ENCODE data around the gene CACNA1D. TPM values are rescaled to one million over a fixed set of nuclear protein-coding genes. Genes with fewer than 3 reads are reported as not detected.

Gene CACNA1D
- total RNA-seq, 1 experiment from 2014 or later = 1.1 TPM

- H2AFZ ChIP-seq (ENCODE audit: low read depth, low read length, poor library complexity, severe bottlenecking) = peak overlapping the region; percentile 96
- H4K20me1 ChIP-seq (ENCODE audit: insufficient read depth) = no peaks in the 10 kb centered on the region
- H3K9me3 ChIP-seq (ENCODE audit: control insufficient read depth in 1 of 2, insufficient read depth in 1 of 2, low read depth in 1 of 2, low read length in 2 of 2) = no peaks in the 10 kb centered on the region
- no peaks in the 10 kb centered on the region for H3K36me3 ChIP-seq (ENCODE audit: control insufficient read depth in 1 of 2, insufficient read depth in 2 of 2, low read length in 2 of 2)
- intact Hi-C loops (cut with micrococcal nuclease) = loop anchor here (1.0 to 10.0 kb wide), 4 partner anchors 335 to 595 kb away; no protein-coding TSS in a partner anchor
- peak; percentile 98 for ATAC-seq
- no peak overlapping the region for H3K9ac ChIP-seq (ENCODE audit: low read length)
- TF ChIP-seq SIN3A (IDR thresholded peaks at IDR 0.05; ENCODE audit: low read depth) (no peak), MAX (IDR thresholded peaks at IDR 0.05) (peak; percentile 62), YY1 (IDR thresholded peaks at IDR 0.05; ENCODE audit: extremely low read depth, insufficient replicate concordance, low read depth, low read length) (peak; percentile 71), SRF (IDR thresholded peaks at IDR 0.05; ENCODE audit: low read depth) (peak; percentile 7; the same call in 1 of the 2 replicates), RAD21 (IDR thresholded peaks at IDR 0.05; ENCODE audit: low read depth) (peak; percentile 91), FOSL1 (IDR thresholded peaks at IDR 0.05; ENCODE audit: low read depth) (no peak), ZNF274 (IDR thresholded peaks at IDR 0.05; ENCODE audit: low read depth, low read length) (no peak), CEBPB (IDR thresholded peaks at IDR 0.05; ENCODE audit: low read depth) (no peak), EZH2 (IDR thresholded peaks at IDR 0.05) (no peak)
- TF ChIP-seq, protein P1, sequence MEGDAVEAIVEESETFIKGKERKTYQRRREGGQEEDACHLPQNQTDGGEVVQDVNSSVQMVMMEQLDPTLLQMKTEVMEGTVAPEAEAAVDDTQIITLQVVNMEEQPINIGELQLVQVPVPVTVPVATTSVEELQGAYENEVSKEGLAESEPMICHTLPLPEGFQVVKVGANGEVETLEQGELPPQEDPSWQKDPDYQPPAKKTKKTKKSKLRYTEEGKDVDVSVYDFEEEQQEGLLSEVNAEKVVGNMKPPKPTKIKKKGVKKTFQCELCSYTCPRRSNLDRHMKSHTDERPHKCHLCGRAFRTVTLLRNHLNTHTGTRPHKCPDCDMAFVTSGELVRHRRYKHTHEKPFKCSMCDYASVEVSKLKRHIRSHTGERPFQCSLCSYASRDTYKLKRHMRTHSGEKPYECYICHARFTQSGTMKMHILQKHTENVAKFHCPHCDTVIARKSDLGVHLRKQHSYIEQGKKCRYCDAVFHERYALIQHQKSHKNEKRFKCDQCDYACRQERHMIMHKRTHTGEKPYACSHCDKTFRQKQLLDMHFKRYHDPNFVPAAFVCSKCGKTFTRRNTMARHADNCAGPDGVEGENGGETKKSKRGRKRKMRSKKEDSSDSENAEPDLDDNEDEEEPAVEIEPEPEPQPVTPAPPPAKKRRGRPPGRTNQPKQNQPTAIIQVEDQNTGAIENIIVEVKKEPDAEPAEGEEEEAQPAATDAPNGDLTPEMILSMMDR (IDR thresholded peaks at IDR 0.05 in 2 of 3, conservative IDR thresholded peaks at IDR 0.05 in 1 of 3; ENCODE audit: borderline replicate concordance in 1 of 3, insufficient read depth in 1 of 3, low read depth in 2 of 3, low read length in 2 of 3) = peak; percentile 78 to 88 (median 83)
- ChIA-PET RAD21 (ENCODE audit: low non-redundant PET in 1 of 2, low total read pairs in 2 of 2, uncharacterized antibody in 2 of 2, unreplicated experiment in 2 of 2) (interaction anchor here (0.6 to 1.1 kb wide), 3 partner anchors 178 to 1472 kb away, joined by 3 to 4 read pairs (median 3); no protein-coding TSS in a partner anchor), POLR2A (no interaction called here), CTCF (interaction anchor here (0.7 to 2.5 kb wide), 6 partner anchors 17 to 362 kb away, joined by 3 to 16 read pairs (median 4); partner anchors contain the start of gene DCP1A)
- no peaks in the 10 kb centered on the region; the same call in 1 of the 2 replicates for H3K27me3 ChIP-seq (ENCODE audit: insufficient read depth, low read length)
- peak; percentile 65 for DNase-seq (ENCODE audit: low read depth, low spot score)
- H3K79me2 ChIP-seq (ENCODE audit: insufficient read depth, low read length) = no peaks in the 10 kb centered on the region
- peak overlapping the region; percentile 34; the same call in 1 of the 2 replicates for H3K4me2 ChIP-seq (ENCODE audit: low read length)
- no peak overlapping the region for H3K27ac ChIP-seq (ENCODE audit: low read depth, low read length)
- no TSS peak for BruUV-seq (replicated peaks)
- peaks cover 0 to 4% of the 10 kb centered on the region in 2 experiments; a peak in 1 of 4 replicates for H3K4me1 ChIP-seq (ENCODE audit: control insufficient read depth in 1 of 2, insufficient read depth in 2 of 2, low read length in 2 of 2)
- H3K4me3 ChIP-seq (replicated peaks in 1 of 2; ENCODE audit: low read depth in 1 of 2, low read length in 2 of 2) = no peak overlapping the region
- H3K9me2 ChIP-seq (ENCODE audit: insufficient read depth) = no peaks in the 10 kb centered on the region
Observed at GRCh38 chr3:53709860-53710674, 215.7 kb downstream of the CACNA1D start.

Measured in HCT116 (cell line).